PFSK-1 (cell line): ENCODE data around the gene MAST4.

Source experiments
- FOXP2 ChIP-seq: optimal IDR thresholded peaks from 2 replicates; pipeline ENCODE3; 2011; ENCODE audit warnings: borderline replicate concordance, control low read depth, inconsistent platforms; ENCODE audit not compliant: insufficient read depth; ENCODE audit errors: extremely low read length, extremely low read depth
- POLR2AphosphoS5 ChIP-seq: IDR thresholded peaks from 2 replicates; pipeline ENCODE4 v1.6.1; 2012; ENCODE audit warnings: low read depth, mild to moderate bottlenecking, control low read depth, low read length, moderate library complexity
- REST ChIP-seq, 2 experiments: IDR thresholded peaks; 2 replicates each; pipeline versions ENCODE4 v1.6.1 to v1.8.0; 2011 to 2012; ENCODE audit warnings: low read depth in 2 of 2, low read length in 2 of 2, control low read depth in 1 of 2, inconsistent platforms in 1 of 2, mild to moderate bottlenecking in 1 of 2, moderate library complexity in 1 of 2; ENCODE audit not compliant: insufficient read depth in 1 of 2
- SIN3A ChIP-seq: IDR thresholded peaks from 2 replicates; pipeline ENCODE4 v1.6.1; 2012; ENCODE audit warnings: mild to moderate bottlenecking, low read length, moderate library complexity, borderline replicate concordance; ENCODE audit not compliant: insufficient read depth
- TAF1 ChIP-seq: IDR thresholded peaks from 2 replicates; pipeline ENCODE4 v1.6.1; 2012; ENCODE audit warnings: low read length, control low read depth, borderline replicate concordance; ENCODE audit not compliant: insufficient read depth

MAST4 gene

DNA sequence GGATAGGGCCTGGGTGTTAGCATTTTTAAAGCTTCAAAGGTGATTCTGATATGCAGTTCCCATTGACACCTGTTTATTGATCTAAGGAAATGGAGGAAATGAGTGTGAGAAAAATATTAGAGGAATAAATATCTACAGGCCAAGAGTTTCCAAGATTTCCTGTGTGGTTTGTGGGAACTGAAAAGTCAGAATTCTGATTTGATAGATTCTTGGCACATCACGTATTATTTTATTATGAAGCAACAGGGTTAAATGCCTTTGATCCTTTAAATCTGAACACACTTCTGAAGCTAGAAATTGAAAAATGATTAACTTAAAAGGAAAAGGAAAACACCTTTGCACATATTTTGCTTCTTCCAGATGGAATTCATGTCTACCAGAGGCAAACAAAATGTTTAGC is 486.7 kb downstream of the MAST4 start:
- TF ChIP-seq REST (IDR thresholded peaks at IDR 0.05; ENCODE audit: insufficient read depth in 1 of 2, low read depth in 2 of 2, low read length in 2 of 2), result no peak

DNA sequence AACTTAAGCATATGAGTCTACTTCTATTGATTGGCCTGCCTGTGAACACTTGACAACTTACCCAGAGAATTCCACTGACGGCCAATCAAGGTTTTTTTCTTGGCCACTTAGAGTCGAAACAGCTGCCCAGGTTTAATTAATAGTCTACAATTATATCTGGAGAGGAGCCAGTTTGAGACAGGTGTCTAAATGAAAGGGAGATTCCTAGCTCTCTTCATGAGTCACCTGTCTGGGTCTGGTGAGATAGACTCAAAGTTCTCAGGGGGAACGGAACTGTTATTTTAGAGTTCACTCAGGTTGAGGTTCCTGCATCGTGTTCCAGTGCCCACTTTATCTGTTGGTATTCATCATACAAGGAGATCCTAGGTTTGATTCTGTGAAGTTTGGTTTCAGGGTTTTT is 489.4 kb downstream of the MAST4 start:
- TF ChIP-seq REST (IDR thresholded peaks at IDR 0.05; ENCODE audit: insufficient read depth in 1 of 2, low read depth in 2 of 2, low read length in 2 of 2), result no peak
- no peak for TF ChIP-seq TAF1
- TF ChIP-seq POLR2AphosphoS5, result no peak
- no peak for TF ChIP-seq SIN3A
- no peak for TF ChIP-seq FOXP2

DNA sequence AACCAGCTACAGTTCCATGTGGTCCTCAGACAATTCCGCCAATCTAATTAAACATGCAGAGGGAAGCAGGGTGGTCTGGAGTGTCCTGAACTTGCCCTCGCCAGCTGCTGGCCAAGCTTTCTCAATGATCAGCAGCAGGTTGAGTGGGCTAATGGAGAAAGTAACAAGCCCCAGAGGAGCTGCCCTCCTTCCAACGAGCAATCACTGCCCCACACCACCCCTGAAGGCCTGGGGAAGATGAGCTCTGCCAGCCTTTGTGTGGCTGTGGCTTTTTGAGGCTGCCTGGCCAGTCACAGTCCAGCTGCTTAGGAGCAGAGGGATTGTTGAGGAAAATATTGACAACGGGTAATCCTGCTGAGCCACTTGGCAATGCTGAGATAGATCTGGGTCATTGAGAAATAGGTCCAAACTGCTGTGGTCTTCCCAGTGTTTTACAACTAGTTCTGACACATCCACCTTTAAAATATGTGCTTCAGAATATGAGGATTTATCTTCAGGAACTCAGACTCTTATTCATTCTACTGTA is 493.1 kb downstream of the MAST4 start:
- TF ChIP-seq TAF1 (no peak), POLR2AphosphoS5 (no peak), FOXP2 (no peak), REST (IDR thresholded peaks at IDR 0.05; ENCODE audit: insufficient read depth in 1 of 2, low read depth in 2 of 2, low read length in 2 of 2) (no peak), SIN3A (no peak)

DNA sequence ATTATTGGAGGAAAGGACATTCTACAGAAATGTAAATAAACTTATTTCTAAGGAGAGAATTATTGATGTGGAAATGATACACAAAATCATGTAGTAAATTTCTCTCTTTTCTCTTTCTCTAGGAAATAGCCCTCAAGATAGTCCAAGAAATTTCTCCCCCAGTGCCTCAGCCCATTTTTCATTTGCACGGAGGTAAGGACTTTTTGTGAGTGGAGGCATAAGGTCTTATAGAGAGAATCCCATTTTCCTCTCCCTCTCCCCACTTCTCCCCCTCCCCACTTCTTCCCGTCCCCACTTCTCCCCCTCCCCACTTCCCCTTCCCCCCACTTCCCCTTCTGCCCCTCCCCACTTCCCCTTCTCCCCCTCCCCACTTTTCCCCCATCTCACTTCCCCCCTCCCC is 493.8 kb downstream of the MAST4 start:
- TF ChIP-seq TAF1 (no peak), POLR2AphosphoS5 (no peak), SIN3A (no peak), FOXP2 (no peak), REST (IDR thresholded peaks at IDR 0.05; ENCODE audit: insufficient read depth in 1 of 2, low read depth in 2 of 2, low read length in 2 of 2) (no peak)

DNA sequence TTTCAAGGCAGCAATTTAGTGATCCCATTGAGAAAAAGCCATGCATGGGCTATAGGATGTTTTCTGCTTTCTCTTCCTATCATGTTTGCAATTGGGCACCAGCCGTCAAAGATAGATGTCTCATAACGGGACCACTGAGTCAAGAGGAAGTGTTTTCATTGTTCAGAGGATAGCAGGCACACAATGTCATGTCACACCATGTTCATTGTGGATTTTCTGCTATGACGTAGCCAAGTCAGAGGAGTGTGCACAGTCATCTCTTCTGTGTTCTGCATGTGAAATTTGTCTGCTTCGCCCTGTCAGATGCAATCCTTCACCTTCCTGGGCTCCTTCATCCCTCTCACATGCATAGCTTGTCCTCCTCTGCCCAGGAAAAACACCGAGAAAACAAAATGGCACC is 494.4 kb downstream of the MAST4 start:
- TF ChIP-seq FOXP2, result no peak
- no peak for TF ChIP-seq TAF1
- no peak for TF ChIP-seq POLR2AphosphoS5
- no peak for TF ChIP-seq SIN3A
- no peak for TF ChIP-seq REST (IDR thresholded peaks at IDR 0.05; ENCODE audit: insufficient read depth in 1 of 2, low read depth in 2 of 2, low read length in 2 of 2)
